GM12891 (cell line): ENCODE measurements around the gene CACNB4.

Source experiments
- POLR2A ChIP-seq: IDR thresholded peaks from 2 replicates; pipeline ENCODE4 v1.6.1; 2011; ENCODE audit warnings: low read depth, low read length, control low read depth
- TAF1 ChIP-seq: IDR thresholded peaks from 2 replicates; pipeline ENCODE4 v1.6.1; 2011; ENCODE audit warnings: low read depth, low read length, control low read depth

GRCh38 chr2:152114366-152114765 lies 15.5 kb upstream of the CACNB4 start:
- no peak for TF ChIP-seq TAF1
- TF ChIP-seq POLR2A, result no peak
